GM21529 (cell line): ENCODE measurements around the gene WNT2.
"Not testable (repeated sequence)": the region's sequence is repeated elsewhere in the genome, so short reads cannot be mapped to it uniquely, and the experiment has no call there.

ENCODE experiments used
- ATAC-seq: cut with Tn5 transposase; IDR thresholded peaks from one replicate; pipeline ENCODE4 v1.9.1; 2021; ENCODE audit not compliant: unreplicated experiment

WNT2 gene

GRCh38 chr7:117269417-117269816 is 53.4 kb downstream of the WNT2 start:
- no peak for ATAC-seq

GRCh38 chr7:117264716-117265115 is 58.1 kb downstream of the WNT2 start:
- ATAC-seq = no peak

GRCh38 chr7:117262546-117262945 is 60.3 kb downstream of the WNT2 start:
- no peak for ATAC-seq

- no peak for ATAC-seq
Measured at GRCh38 chr7:117259615-117260014, 63.2 kb downstream of the WNT2 start.

- ATAC-seq = peak; percentile 70
Measured at GRCh38 chr7:117251687-117252086, 71.2 kb downstream of the WNT2 start.

- no peak for ATAC-seq
Measured at GRCh38 chr7:117250801-117251200, 72.1 kb downstream of the WNT2 start.

GRCh38 chr7:117250245-117250644 is 72.6 kb downstream of the WNT2 start:
- ATAC-seq = no peak

GRCh38 chr7:117249696-117250095 is 73.2 kb downstream of the WNT2 start:
- ATAC-seq = no peak

GRCh38 chr7:117248829-117249228 is 74.0 kb downstream of the WNT2 start:
- no peak for ATAC-seq

- no peak for ATAC-seq
Measured at GRCh38 chr7:117247809-117248208, 75.0 kb downstream of the WNT2 start.

- ATAC-seq = not testable (repeated sequence)
Measured at GRCh38 chr7:117245703-117246102, 77.2 kb downstream of the WNT2 start.

GRCh38 chr7:117243390-117243789 is 79.5 kb downstream of the WNT2 start:
- no peak for ATAC-seq

GRCh38 chr7:117241088-117241487 is 81.8 kb downstream of the WNT2 start:
- ATAC-seq = no peak

GRCh38 chr7:117238937-117239336 is 83.9 kb downstream of the WNT2 start:
- no peak for ATAC-seq

GRCh38 chr7:117238472-117238871 is 84.4 kb downstream of the WNT2 start:
- ATAC-seq = no peak

- ATAC-seq = peak; percentile 76
Measured at GRCh38 chr7:117237646-117238045, 85.2 kb downstream of the WNT2 start.

- ATAC-seq = no peak
Measured at GRCh38 chr7:117231047-117231359, 91.9 kb downstream of the WNT2 start.

- ATAC-seq = peak; percentile 79
Measured at GRCh38 chr7:117230276-117231046, 92.4 kb downstream of the WNT2 start.

- ATAC-seq = no peak
Measured at GRCh38 chr7:117229350-117229749, 93.5 kb downstream of the WNT2 start.

- no peak for ATAC-seq
Measured at GRCh38 chr7:117227091-117227490, 95.8 kb downstream of the WNT2 start.

- ATAC-seq = no peak
Measured at GRCh38 chr7:117225536-117225935, 97.3 kb downstream of the WNT2 start.
